ENCODE measurements around the gene PEX14.

The PEX14 gene

GRCh38 chr1:10665930-10666850 lies 191.4 kb downstream of the PEX14 start:
- Mint-ChIP-seq H3K36me3 (ENCODE audit: low read depth) (no peaks in the 10 kb centered on the region), H3K4me1 (peaks cover 47% of the 10 kb centered on the region), H3K9me3 (no peaks in the 10 kb centered on the region), H3K27ac (no peak overlapping the region), H3K4me3 (no peak overlapping the region), H3K27me3 (ENCODE audit: low read depth) (peaks cover 26% of the 10 kb centered on the region)
- TF ChIP-seq CTCF (IDR thresholded peaks at IDR 0.05; ENCODE audit: unreplicated experiment in 3 of 3) = no peak

- Mint-ChIP-seq H3K27me3 (ENCODE audit: low read depth) (peaks cover 37% of the 10 kb centered on the region), H3K27ac (peak overlapping the region in 2 of 3 experiments; percentile 56 to 78), H3K4me1 (peaks cover 61% of the 10 kb centered on the region), H3K4me3 (no peak overlapping the region), H3K9me3 (no peaks in the 10 kb centered on the region), H3K36me3 (ENCODE audit: low read depth) (no peaks in the 10 kb centered on the region)
- no peak for TF ChIP-seq CTCF (IDR thresholded peaks at IDR 0.05; ENCODE audit: unreplicated experiment in 3 of 3)
Measured at GRCh38 chr1:10667861-10668761, 193.4 kb downstream of the PEX14 start.

- Mint-ChIP-seq H3K4me3 (no peak overlapping the region), H3K4me1 (peaks cover 60% of the 10 kb centered on the region), H3K9me3 (no peaks in the 10 kb centered on the region), H3K36me3 (ENCODE audit: low read depth) (no peaks in the 10 kb centered on the region), H3K27ac (no peak overlapping the region), H3K27me3 (ENCODE audit: low read depth) (peaks cover 45% of the 10 kb centered on the region)
- TF ChIP-seq CTCF (IDR thresholded peaks at IDR 0.05; ENCODE audit: unreplicated experiment in 3 of 3) = no peak
Measured at GRCh38 chr1:10669570-10669969, 194.8 kb downstream of the PEX14 start.

- Mint-ChIP-seq H3K9me3 (no peaks in the 10 kb centered on the region), H3K27ac (peak overlapping the region; percentile 70 to 89 (median 71)), H3K27me3 (ENCODE audit: low read depth) (peaks cover 43% of the 10 kb centered on the region), H3K4me3 (peak overlapping the region; percentile 23 to 38 (median 38)), H3K4me1 (peaks cover 66% of the 10 kb centered on the region), H3K36me3 (ENCODE audit: low read depth) (no peaks in the 10 kb centered on the region)
- TF ChIP-seq CTCF (IDR thresholded peaks at IDR 0.05; ENCODE audit: unreplicated experiment in 3 of 3) = no peak
Measured at GRCh38 chr1:10670190-10670589, 195.4 kb downstream of the PEX14 start.

- H3K9me3 Mint-ChIP-seq = no peaks in the 10 kb centered on the region
- H3K4me3 Mint-ChIP-seq = peak overlapping the region; percentile 64 to 72 (median 66)
- H3K27ac Mint-ChIP-seq = peak overlapping the region; percentile 50 to 89 (median 71)
- H3K4me1 Mint-ChIP-seq = peaks cover 64% of the 10 kb centered on the region
- H3K27me3 Mint-ChIP-seq (ENCODE audit: low read depth) = peaks cover 37% of the 10 kb centered on the region
- H3K36me3 Mint-ChIP-seq (ENCODE audit: low read depth) = no peaks in the 10 kb centered on the region
- TF ChIP-seq CTCF (IDR thresholded peaks at IDR 0.05; ENCODE audit: unreplicated experiment in 3 of 3) = no peak
Measured at GRCh38 chr1:10671090-10671489, 196.3 kb downstream of the PEX14 start.
